ENCODE data around the gene SLC35C1. TPM values are rescaled to one million over a fixed set of nuclear protein-coding genes. Genes with fewer than 3 reads are reported as not detected.

Gene SLC35C1
- total and polyA plus RNA-seq, 2 donors (not counting 3 experiments of a cell fraction or from before 2014, with no cell fraction given): 8.5 to 19.8 TPM

DNA sequence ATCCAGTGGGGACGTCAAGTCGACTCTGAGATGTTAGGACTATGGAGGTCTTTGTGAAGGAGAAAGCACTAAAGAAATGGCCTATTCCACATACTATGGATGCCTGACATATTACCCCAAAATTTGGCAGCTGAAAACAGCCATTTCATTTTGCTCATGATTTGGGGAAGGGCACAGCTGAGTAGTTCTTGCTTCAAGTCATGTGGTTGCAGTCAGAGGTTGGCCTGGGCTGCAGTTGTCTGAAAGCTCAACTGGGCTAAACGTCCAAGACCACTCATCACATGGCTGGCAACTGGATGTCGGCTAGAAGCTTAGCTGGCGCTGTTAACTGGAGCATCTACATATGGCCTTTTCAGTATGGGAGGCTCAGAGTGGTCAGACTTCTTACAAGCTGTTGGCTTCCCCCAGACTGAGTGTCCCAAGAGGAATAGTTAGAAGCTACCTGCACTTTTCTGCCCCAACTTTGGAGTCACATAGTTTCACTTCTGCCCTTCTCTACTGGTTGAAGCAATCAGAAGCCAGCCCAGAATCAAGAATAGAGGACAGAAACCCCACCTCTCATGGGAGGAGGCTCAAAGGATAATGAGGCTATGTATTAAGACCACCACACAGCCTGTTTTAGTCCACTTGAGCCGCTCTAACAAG, 14.1 kb downstream of the SLC35C1 start:
- TF ChIP-seq GATA2 (IDR thresholded peaks at IDR 0.05; ENCODE audit: insufficient read depth, insufficient read length, low read depth, low read length) (no peak), POLR2A (IDR thresholded peaks at IDR 0.05; ENCODE audit: low read depth, low read length) (no peak), POLR2AphosphoS5 (IDR thresholded peaks at IDR 0.05; ENCODE audit: insufficient read depth, low read depth, low read length) (no peak), JUN (IDR thresholded peaks at IDR 0.05; ENCODE audit: borderline replicate concordance, insufficient read depth, insufficient read length, low read depth) (no peak), FOS (IDR thresholded peaks at IDR 0.05; ENCODE audit: borderline replicate concordance, insufficient read depth, low read length) (no peak), EZH2 (IDR thresholded peaks at IDR 0.05; ENCODE audit: borderline replicate concordance, low read depth, low read length, severe bottlenecking) (no peak), MYC (IDR thresholded peaks at IDR 0.05; ENCODE audit: low read depth, low read length) (no peak)
- TF ChIP-seq, protein P1, sequence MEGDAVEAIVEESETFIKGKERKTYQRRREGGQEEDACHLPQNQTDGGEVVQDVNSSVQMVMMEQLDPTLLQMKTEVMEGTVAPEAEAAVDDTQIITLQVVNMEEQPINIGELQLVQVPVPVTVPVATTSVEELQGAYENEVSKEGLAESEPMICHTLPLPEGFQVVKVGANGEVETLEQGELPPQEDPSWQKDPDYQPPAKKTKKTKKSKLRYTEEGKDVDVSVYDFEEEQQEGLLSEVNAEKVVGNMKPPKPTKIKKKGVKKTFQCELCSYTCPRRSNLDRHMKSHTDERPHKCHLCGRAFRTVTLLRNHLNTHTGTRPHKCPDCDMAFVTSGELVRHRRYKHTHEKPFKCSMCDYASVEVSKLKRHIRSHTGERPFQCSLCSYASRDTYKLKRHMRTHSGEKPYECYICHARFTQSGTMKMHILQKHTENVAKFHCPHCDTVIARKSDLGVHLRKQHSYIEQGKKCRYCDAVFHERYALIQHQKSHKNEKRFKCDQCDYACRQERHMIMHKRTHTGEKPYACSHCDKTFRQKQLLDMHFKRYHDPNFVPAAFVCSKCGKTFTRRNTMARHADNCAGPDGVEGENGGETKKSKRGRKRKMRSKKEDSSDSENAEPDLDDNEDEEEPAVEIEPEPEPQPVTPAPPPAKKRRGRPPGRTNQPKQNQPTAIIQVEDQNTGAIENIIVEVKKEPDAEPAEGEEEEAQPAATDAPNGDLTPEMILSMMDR (IDR thresholded peaks at IDR 0.05; ENCODE audit: extremely low read depth in 1 of 2, insufficient read depth in 1 of 2, low read depth in 1 of 2, low read length in 2 of 2): no peak
- TF ChIP-seq, protein P2, sequence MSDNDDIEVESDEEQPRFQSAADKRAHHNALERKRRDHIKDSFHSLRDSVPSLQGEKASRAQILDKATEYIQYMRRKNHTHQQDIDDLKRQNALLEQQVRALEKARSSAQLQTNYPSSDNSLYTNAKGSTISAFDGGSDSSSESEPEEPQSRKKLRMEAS (IDR thresholded peaks at IDR 0.05; ENCODE audit: insufficient read depth, insufficient read length): no peak
- intact Hi-C loops (cut with micrococcal nuclease): no loop called here

More for the DNA sequence above, 14.1 kb downstream of the SLC35C1 start:
- Histone ChIP-seq H3K9me3 (replicated peaks; ENCODE audit: control insufficient read depth, insufficient read depth, low read length) (no peaks in the 10 kb centered on the region), H3K4me2 (ENCODE audit: insufficient read depth, low read length) (no peak overlapping the region), H3K4me3 (replicated peaks in 1 of 3; ENCODE audit: insufficient read depth in 1 of 3, low read depth in 1 of 3, low read length in 3 of 3) (no peak overlapping the region), H2AFZ (ENCODE audit: low read depth, low read length) (no peak overlapping the region), H3K36me3 (ENCODE audit: control insufficient read depth in 2 of 2, extremely low read depth in 1 of 2, insufficient read depth in 2 of 2, low read length in 2 of 2) (no peaks in the 10 kb centered on the region), H3K9ac (replicated peaks; ENCODE audit: extremely low read depth, insufficient read depth, low read length) (no peak overlapping the region), H3K27me3 (ENCODE audit: control insufficient read depth in 2 of 2, insufficient read depth in 2 of 2, low read length in 2 of 2) (peaks cover 3% of the 10 kb centered on the region in 2 experiments), H4K20me1 (replicated peaks; ENCODE audit: control insufficient read depth, extremely low read depth, insufficient read depth, low read length) (no peaks in the 10 kb centered on the region), H3K4me1 (ENCODE audit: control insufficient read depth, extremely low read depth, insufficient read depth, low read length) (no peaks in the 10 kb centered on the region), H3K27ac (ENCODE audit: insufficient read depth, low read depth, low read length) (no peak overlapping the region), H3K9me1 (replicated peaks; ENCODE audit: control insufficient read depth, extremely low read depth, insufficient read depth, low read length) (no peaks in the 10 kb centered on the region), H3K79me2 (ENCODE audit: control insufficient read depth, insufficient read depth, low read length) (no peaks in the 10 kb centered on the region)
- CTCF ChIA-PET: interaction anchor here (0.8 to 1.9 kb wide), 3 partner anchors 10 to 48 kb away, joined by 3 to 6 read pairs (median 4); no protein-coding TSS in a partner anchor
- FAIRE-seq (no peak), DNase-seq (ENCODE audit: low read depth, low spot score) (no peak)
- dilution Hi-C loops (cut with MboI; ENCODE audit: extremely low pct_ligation_motif_present, low sequenced_read_pairs): no loop called here
- POLR2A ChIA-PET: no interaction called here
- no TSS peak for BruUV-seq (replicated peaks)
